ENCODE results near the gene C6orf58.

- TF ChIP-seq CTCF (conservative IDR thresholded peaks at IDR 0.05 in 1 of 2, IDR thresholded peaks at IDR 0.05 in 1 of 2; ENCODE audit: low read depth in 1 of 2, low read length in 2 of 2), result no peak
- no peak for TF ChIP-seq EZH2 (IDR thresholded peaks at IDR 0.05; ENCODE audit: low read length, missing control alignments)
Measured at GRCh38 chr6:127570739-127571389, 6.1 kb upstream of the C6orf58 start.
